HG03103 (cell line): ENCODE measurements around the gene RNF152.

Source experiments
- ATAC-seq: cut with Tn5 transposase; IDR thresholded peaks from one replicate; pipeline ENCODE4 v1.9.1; 2021; ENCODE audit warnings: low read depth; ENCODE audit not compliant: unreplicated experiment

RNF152 gene

GRCh38 chr18:61766266-61766884 is 126.4 kb downstream of the RNF152 start:
- ATAC-seq: no peak

DNA sequence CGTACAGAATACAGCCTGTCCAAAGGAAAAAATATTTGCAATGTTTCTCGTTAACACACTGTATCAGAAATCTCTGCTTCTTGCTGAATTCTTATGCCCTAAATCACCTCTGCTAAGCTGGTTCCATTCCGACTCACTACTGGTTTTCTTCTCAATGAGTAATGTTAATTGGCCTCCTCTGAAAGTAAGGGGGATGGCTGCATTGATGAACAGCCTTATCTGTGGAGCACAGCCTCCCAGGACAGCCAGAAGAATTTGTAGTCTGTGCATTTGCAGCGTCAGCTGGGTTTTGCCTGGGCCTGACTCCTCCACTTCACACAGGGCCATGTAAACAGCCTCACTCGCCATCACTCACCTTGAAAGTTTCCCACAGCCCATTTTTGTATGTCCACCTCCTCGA is 127.7 kb downstream of the RNF152 start:
- no peak for ATAC-seq

- no peak for ATAC-seq
Measured at GRCh38 chr18:61764381-61764780, 128.4 kb downstream of the RNF152 start.

- no peak for ATAC-seq
Measured at GRCh38 chr18:61761875-61762274, 130.9 kb downstream of the RNF152 start.
